Vagina (tissue), 2 donors: ENCODE data around the gene LHFPL2. TPM values are rescaled to one million over a fixed set of nuclear protein-coding genes. Genes with fewer than 3 reads are reported as not detected.
"Not testable (repeated sequence)": the region's sequence is repeated elsewhere in the genome, so short reads cannot be mapped to it uniquely, and the experiment has no call there.

ENCODE experiments used
- DNase-seq, 2 donors: peaks; one replicate each; pipeline ENCODE4 v3.0.0-alpha.2; 2017; ENCODE audit errors: extremely low spot score in 2 of 2
- H3K27ac ChIP-seq: fragments of 200-600 bp; sonication (generic); one replicate; pipeline ENCODE4 v1.5.1; 2019
- H3K27me3 ChIP-seq: fragments of 200-600 bp; sonication (generic); one replicate; pipeline ENCODE4 v1.5.1; 2019
- H3K36me3 ChIP-seq, 2 donors: fragments of 200-600 bp; sonication (generic); one replicate each; pipeline ENCODE4 v1.5.1; 2017 to 2019
- H3K4me1 ChIP-seq: fragments of 200-600 bp; sonication (generic); one replicate; pipeline ENCODE4 v1.5.1; 2019
- H3K4me3 ChIP-seq, 2 donors: fragments of 200-600 bp; sonication (generic); 1 replicate in 1 of 2; 2 replicates in 1 of 2; pipeline ENCODE4 v1.5.1; 2016 to 2019
- H3K9me3 ChIP-seq: fragments of 200-600 bp; sonication (generic); one replicate; pipeline ENCODE4 v1.5.1; 2019
- CTCF ChIP-seq, 3 experiments: fragments of 450-650 bp in 2 of 3; fragments of 200-600 bp in 1 of 3; sonication (generic) in 1 of 3; IDR thresholded peaks; one replicate each; pipeline ENCODE4 v1.5.1; 2017 to 2019; ENCODE audit warnings: antibody characterized with exemption in 3 of 3, mild to moderate bottlenecking in 2 of 3, moderate library complexity in 2 of 3
- POLR2A ChIP-seq, 2 donors: fragments of 450-650 bp; IDR thresholded peaks; one replicate each; pipeline ENCODE4 v1.6.1; 2017; ENCODE audit warnings: antibody characterized with exemption in 2 of 2, mild to moderate bottlenecking in 2 of 2, moderate library complexity in 2 of 2
- POLR2AphosphoS5 ChIP-seq, 2 donors: sonication (generic); formaldehyde crosslinking; IDR thresholded peaks; one replicate each; pipeline ENCODE4 v1.9.0; 2017; ENCODE audit warnings: antibody characterized with exemption in 2 of 2, mild to moderate bottlenecking in 2 of 2, low read depth in 1 of 2; ENCODE audit not compliant: insufficient read depth in 1 of 2
- intact Hi-C: fragments of 100-400 bp; cut with DNase I; formaldehyde crosslinking; loops from one replicate; pipeline ENCODE4 v1.15.1; 2023
- total RNA-seq: library from RNA; depleted of rRNA; stranded (reverse); fragments of >200 nt; gene quantifications from one replicate; pipeline ENCODE4 v1.2.3, GENCODE V29; 2016

The LHFPL2 gene
- total RNA-seq, 1 donor from 2014 or later, result 24.8 TPM

- intact Hi-C loops, result no loop called here
- Histone ChIP-seq H3K4me3 (no peak overlapping the region), H3K36me3 (no peaks in the 10 kb centered on the region), H3K4me1 (peaks cover 20% of the 10 kb centered on the region), H3K27me3 (no peaks in the 10 kb centered on the region), H3K9me3 (no peaks in the 10 kb centered on the region), H3K27ac (peak overlapping the region; percentile 38)
- peak in 1 of 2 donors; percentile 26 for TF ChIP-seq POLR2AphosphoS5 (IDR thresholded peaks at IDR 0.05; ENCODE audit: insufficient read depth in 1 of 2, low read depth in 1 of 2)
- TF ChIP-seq POLR2A (IDR thresholded peaks at IDR 0.05), result no peak
- no peak for TF ChIP-seq CTCF (IDR thresholded peaks at IDR 0.05)
- no peak for DNase-seq
Measured at GRCh38 chr5:78677777-78678668, 29.5 kb upstream of the LHFPL2 start.

- Histone ChIP-seq H3K4me3 (no peak overlapping the region), H3K9me3 (no peaks in the 10 kb centered on the region), H3K4me1 (peaks cover 27% of the 10 kb centered on the region), H3K36me3 (no peaks in the 10 kb centered on the region), H3K27me3 (no peaks in the 10 kb centered on the region), H3K27ac (peak overlapping the region; percentile 38)
- TF ChIP-seq POLR2AphosphoS5 (IDR thresholded peaks at IDR 0.05; ENCODE audit: insufficient read depth in 1 of 2, low read depth in 1 of 2) (no peak), POLR2A (IDR thresholded peaks at IDR 0.05) (no peak), CTCF (IDR thresholded peaks at IDR 0.05) (no peak)
- no peak for DNase-seq
- intact Hi-C loops, result no loop called here
Measured at GRCh38 chr5:78675956-78676730, 27.6 kb upstream of the LHFPL2 start.

GRCh38 chr5:78673827-78674226, 25.3 kb upstream of the LHFPL2 start:
- H3K36me3 ChIP-seq, DNase-seq, H3K27ac ChIP-seq, intact Hi-C loops, H3K4me3 ChIP-seq, H3K9me3 ChIP-seq, H3K27me3 ChIP-seq: not testable (repeated sequence)
- peaks cover 26% of the 10 kb centered on the region for H3K4me1 ChIP-seq

GRCh38 chr5:78672154-78672553, 23.6 kb upstream of the LHFPL2 start:
- no peak for DNase-seq
- intact Hi-C loops, result no loop called here
- peak overlapping the region; percentile 63 for H3K27ac ChIP-seq

More at GRCh38 chr5:78672154-78672553, 23.6 kb upstream of the LHFPL2 start:
- H3K36me3 ChIP-seq, result no peaks in the 10 kb centered on the region
- TF ChIP-seq POLR2AphosphoS5 (IDR thresholded peaks at IDR 0.05; ENCODE audit: insufficient read depth in 1 of 2, low read depth in 1 of 2) (no peak), POLR2A (IDR thresholded peaks at IDR 0.05) (no peak), CTCF (IDR thresholded peaks at IDR 0.05) (no peak)
- no peak overlapping the region for H3K4me3 ChIP-seq
- H3K9me3 ChIP-seq, result no peaks in the 10 kb centered on the region
- no peaks in the 10 kb centered on the region for H3K27me3 ChIP-seq
- H3K4me1 ChIP-seq, result peaks cover 11% of the 10 kb centered on the region
